Endothelial cell of umbilical vein (primary cell): ENCODE measurements around the gene IQCH. TPM values are rescaled to one million over a fixed set of nuclear protein-coding genes. Genes with fewer than 3 reads are reported as not detected.

Source experiments
- Bru-seq: library from RNA; stranded (reverse); fragments of 400-500 nt; gene quantifications from one replicate; lab custom pipeline; 2021; lab: Mats Ljungman, UMichigan
- BruChase-seq, 2 experiments: library from RNA; stranded (reverse); fragments of 400-500 nt; gene quantifications; one replicate each; lab custom pipeline; 2021; lab: Mats Ljungman, UMichigan
- BruUV-seq: library from RNA; stranded (reverse); fragments of 400-500 nt; replicated peaks from 2 replicates; lab custom pipeline; 2021; lab: Mats Ljungman, UMichigan
- CTCF ChIA-PET: fragments of 300-600, 350-600 bp; sonication (Branson Sonifier 250); formaldehyde crosslinking; loops from one replicate; lab custom pipeline; 2021; ENCODE audit warnings: antibody characterized with exemption, inconsistent platforms; lab: Charles Lee
- POLR2A ChIA-PET: fragments of 300-600, 350-600 bp; sonication (Branson Sonifier 250); formaldehyde crosslinking; loops from one replicate; lab custom pipeline; 2021; ENCODE audit warnings: antibody characterized with exemption, inconsistent platforms; lab: Charles Lee
- DNase-seq: peaks from one replicate; pipeline ENCODE4 v3.0.0-alpha.2; 2011; ENCODE audit warnings: low read depth, low spot score
- FAIRE-seq: peaks from 2 replicates; lab custom pipeline; 2011; peaks lifted over from hg19 to GRCh38; lab: Jason Lieb, UNC
- H2AFZ ChIP-seq: 2 replicates; pipeline ENCODE4 v1.6.0; 2012; ENCODE audit warnings: low read depth, low read length, control low read depth, inconsistent platforms
- H3K27ac ChIP-seq: 2 replicates; pipeline ENCODE4 v1.5.1; 2011; ENCODE audit warnings: low read depth, mild to moderate bottlenecking, control low read depth, low read length, moderate library complexity; ENCODE audit not compliant: insufficient read depth
- H3K27me3 ChIP-seq, 2 experiments: 2 replicates each; pipeline versions ENCODE4 v1.6.0 to v1.6.1; 2011; ENCODE audit warnings: low read length in 2 of 2, mixed read lengths in 1 of 2; ENCODE audit not compliant: control insufficient read depth in 2 of 2, insufficient read depth in 2 of 2
- H3K36me3 ChIP-seq, 2 experiments: 2 replicates in 1 of 2; 3 replicates in 1 of 2; pipeline ENCODE4 v1.5.1; 2011; ENCODE audit warnings: low read length in 2 of 2, mild to moderate bottlenecking in 1 of 2, moderate library complexity in 1 of 2; ENCODE audit not compliant: control insufficient read depth in 2 of 2, insufficient read depth in 2 of 2; ENCODE audit errors: extremely low read depth in 1 of 2
- H3K4me1 ChIP-seq: 3 replicates; pipeline ENCODE4 v1.5.1; 2011; ENCODE audit warnings: mild to moderate bottlenecking, low read length; ENCODE audit not compliant: control insufficient read depth, insufficient read depth; ENCODE audit errors: extremely low read depth
- H3K4me2 ChIP-seq: 2 replicates; pipeline ENCODE4 v1.6.1; 2011; ENCODE audit warnings: low read length, control low read depth, mixed read lengths; ENCODE audit not compliant: insufficient read depth
- H3K4me3 ChIP-seq, 3 experiments: fragments of 200-600 bp in 1 of 3; sonication (generic), shearing (Covaris generic) in 1 of 3; replicated peaks in 1 of 3; 2 replicates each; pipeline ENCODE4 v1.5.1; 2011 to 2016; ENCODE audit warnings: control low read depth in 3 of 3, low read length in 3 of 3, mild to moderate bottlenecking in 2 of 3, inconsistent platforms in 1 of 3, low read depth in 1 of 3, moderate library complexity in 1 of 3; ENCODE audit not compliant: insufficient read depth in 1 of 3
- H3K79me2 ChIP-seq: 2 replicates; pipeline ENCODE4 v1.6.0; 2012; ENCODE audit warnings: low read length, inconsistent platforms; ENCODE audit not compliant: control insufficient read depth, insufficient read depth
- H3K9ac ChIP-seq: replicated peaks from 2 replicates; pipeline ENCODE3; 2011; ENCODE audit warnings: low read length, control low read depth; ENCODE audit not compliant: insufficient read depth; ENCODE audit errors: extremely low read depth
- H3K9me1 ChIP-seq: replicated peaks from 3 replicates; pipeline ENCODE4 v1.6.0; 2011; ENCODE audit warnings: mild to moderate bottlenecking, low read length; ENCODE audit not compliant: control insufficient read depth, insufficient read depth; ENCODE audit errors: extremely low read depth
- H3K9me3 ChIP-seq: replicated peaks from 2 replicates; pipeline ENCODE4 v1.5.1; 2012; ENCODE audit warnings: low read length, inconsistent platforms; ENCODE audit not compliant: control insufficient read depth, insufficient read depth
- H4K20me1 ChIP-seq: replicated peaks from 2 replicates; pipeline ENCODE3; 2011; ENCODE audit warnings: mild to moderate bottlenecking, low read length; ENCODE audit not compliant: control insufficient read depth, insufficient read depth; ENCODE audit errors: extremely low read depth
- EZH2 ChIP-seq: IDR thresholded peaks from 2 replicates; pipeline ENCODE4 v1.6.1; 2012; ENCODE audit warnings: borderline replicate concordance, low read depth, mild to moderate bottlenecking, moderate library complexity, low read length, inconsistent platforms; ENCODE audit not compliant: severe bottlenecking
- FOS ChIP-seq: IDR thresholded peaks from 2 replicates; pipeline ENCODE4 v1.6.1; 2011; ENCODE audit warnings: mild to moderate bottlenecking, low read length, moderate library complexity, borderline replicate concordance; ENCODE audit not compliant: insufficient read depth
- GATA2 ChIP-seq: IDR thresholded peaks from 2 replicates; pipeline ENCODE4 v1.7.0; 2011; ENCODE audit warnings: low read depth, mild to moderate bottlenecking, moderate library complexity, mixed read lengths, low read length; ENCODE audit not compliant: insufficient read length, insufficient read depth
- JUN ChIP-seq: IDR thresholded peaks from 2 replicates; pipeline ENCODE4 v1.6.1; 2011; ENCODE audit warnings: borderline replicate concordance, low read depth; ENCODE audit not compliant: insufficient read length, insufficient read depth
- MYC ChIP-seq: IDR thresholded peaks from one replicate; pipeline ENCODE4 v1.6.1; 2011; ENCODE audit warnings: mild to moderate bottlenecking, low read depth, low read length
- POLR2A ChIP-seq: IDR thresholded peaks from 2 replicates; pipeline ENCODE4 v1.6.1; 2012; ENCODE audit warnings: low read depth, mild to moderate bottlenecking, control low read depth, low read length
- POLR2AphosphoS5 ChIP-seq: IDR thresholded peaks from 2 replicates; pipeline ENCODE4 v1.6.1; 2012; ENCODE audit warnings: low read depth, mild to moderate bottlenecking, control low read depth, low read length, moderate library complexity; ENCODE audit not compliant: insufficient read depth
- dilution Hi-C: fragments of 300-500 bp; cut with MboI; formaldehyde crosslinking; loops from one replicate; pipeline ENCODE4 v1.15.0; 2019; ENCODE audit warnings: low sequenced_read_pairs; ENCODE audit not compliant: extremely low pct_ligation_motif_present
- intact Hi-C: fragments of 100-400 bp; cut with micrococcal nuclease; formaldehyde crosslinking; loops from one replicate; pipeline ENCODE4 v1.10.0; 2022
- long read RNA-seq: library from polyadenylated mRNA; stranded (forward); transcript quantifications from one replicate; pipeline ENCODE4 v2.0.0, GENCODE V29; 2021
- polyA minus RNA-seq, 3 experiments: library from RNA; depleted of rRNA, polyadenylated mRNA; stranded (reverse); fragments of >200 nt; gene quantifications; 1 replicate in 1 of 3; 2 replicates in 2 of 3; pipeline ENCODE4 v1.2.3, GENCODE V29; 2011
- polyA plus RNA-seq, 4 experiments: library from polyadenylated mRNA; depleted of rRNA in 3 of 4; stranded (reverse) in 3 of 4; unstranded in 1 of 4; fragments of >200 nt; gene quantifications; 2 replicates each; pipeline versions ENCODE4 v1.2.1 to v1.2.3, GENCODE V29; 2011 to 2012; ENCODE audit warnings: missing spikeins in 1 of 4
- total RNA-seq: library from RNA; stranded (reverse); gene quantifications from 2 replicates; pipeline ENCODE4 v1.2.3, GENCODE V29; 2021
- TF ChIP-seq, protein P1 (sequence below), 2 donors: IDR thresholded peaks; 1 replicate in 1 of 2; 2 replicates in 1 of 2; pipeline ENCODE4 v1.5.1; 2011; ENCODE audit warnings: low read length in 2 of 2, mild to moderate bottlenecking in 2 of 2, moderate library complexity in 2 of 2, control low read depth in 1 of 2, inconsistent platforms in 1 of 2, low read depth in 1 of 2; ENCODE audit not compliant: insufficient read depth in 1 of 2; ENCODE audit errors: extremely low read depth in 1 of 2
- TF ChIP-seq, protein P2 (sequence below): IDR thresholded peaks from 2 replicates; pipeline ENCODE4 v1.6.1; 2011; ENCODE audit not compliant: insufficient read depth, insufficient read length

Gene IQCH
- total RNA-seq (0.51 and 2.6 TPM in 2 replicates), polyA plus RNA-seq (0.16 and 0.29 TPM in 2 replicates), polyA minus RNA-seq (1.1 and 3.2 TPM in 2 replicates), Bru-seq, nascent RNA (percentile 34 among the genes with signal in this experiment), BruChase-seq, experiment 1, labeled RNA remaining after a 6-hour chase (percentile 18 among the genes with signal in this experiment), BruChase-seq, experiment 2, labeled RNA remaining after a 2-hour chase (percentile 23 among the genes with signal in this experiment)
- polyA plus RNA-seq (2011; cell fraction: cytosol; rRNA removed), result 0.27 and 0.35 TPM in 2 replicates
- 0.88 and 0.95 TPM in 2 replicates for polyA plus RNA-seq (2011; cell fraction: nucleus; rRNA removed)
- 0.40 and 0.47 TPM in 2 replicates for polyA plus RNA-seq (2012)
- polyA minus RNA-seq (2011; cell fraction: cytosol; rRNA and poly(A)+ RNA removed), result 5.9 TPM
- polyA minus RNA-seq (2011; cell fraction: nucleus; rRNA and poly(A)+ RNA removed), result 2.9 and 6.4 TPM in 2 replicates
- long read RNA-seq, partial matches to known transcripts, result 0 of 2 reads
- long read RNA-seq, other reads (novel, unspliced or antisense), result 2 of 2 reads

DNA sequence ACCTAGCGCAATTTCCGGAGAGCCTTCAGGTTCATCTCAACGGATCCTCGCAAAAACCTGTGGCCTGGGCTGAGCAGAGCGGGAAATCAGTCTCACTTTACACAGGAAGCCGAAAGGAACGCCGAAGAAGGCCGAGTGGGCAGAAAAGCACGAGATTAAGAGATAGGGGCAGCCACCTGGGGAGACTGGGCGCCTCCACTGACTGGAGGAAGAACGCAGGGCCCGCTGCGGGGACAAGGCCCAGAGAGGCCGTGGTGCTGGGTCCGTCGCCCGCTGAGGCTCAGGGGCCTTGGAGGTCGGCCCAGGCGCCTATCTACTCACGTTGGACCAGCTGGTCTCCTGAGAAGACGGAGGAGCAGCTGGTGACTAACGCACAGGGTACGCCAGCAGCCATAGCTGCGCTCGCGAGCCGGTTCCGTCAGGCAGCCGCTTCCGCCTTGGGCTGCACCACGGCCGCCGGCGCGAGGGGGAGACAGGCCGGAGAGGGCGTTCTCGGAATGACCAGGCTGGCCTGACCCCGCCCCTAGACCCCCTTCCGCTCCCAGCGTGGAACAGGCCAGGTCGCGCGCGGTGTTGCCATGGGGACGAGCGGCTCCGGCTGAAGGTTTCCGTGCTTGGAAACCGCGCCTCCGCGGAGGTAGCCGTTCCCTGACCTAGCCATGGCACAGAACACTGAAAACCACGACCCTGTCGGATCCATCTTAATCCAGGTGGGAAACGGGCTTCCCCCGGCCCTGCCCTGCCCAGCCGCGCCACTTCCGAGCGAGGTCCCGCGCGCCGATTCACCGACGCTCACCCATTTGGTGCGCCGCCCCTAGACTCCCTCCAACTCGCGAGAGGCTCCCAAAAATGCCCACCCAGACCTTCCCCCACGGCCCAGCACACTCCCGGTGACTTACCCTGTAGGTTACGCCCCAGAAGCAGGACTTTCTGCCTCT is at the start of gene IQCH, which contains the start of gene AAGAB:
Gene IQCH (plus strand): TSS at position 549 of the 938 bp plus-strand sequence. CDS start 111 bp downstream, at position 660.
Gene AAGAB (minus strand): TSS at position 424 of the 938 bp plus-strand sequence. CDS start 30 bp downstream, at position 394.
- Histone ChIP-seq H3K27ac (peak within 1 kb of the TSS; percentile 93), H3K27me3 (no peaks in the 10 kb centered on the region), H3K9ac (peak within 1 kb of the TSS; percentile 98), H3K4me1 (peaks cover 7% of the 10 kb centered on the region), H3K4me2 (peak within 1 kb of the TSS; percentile 96), H3K79me2 (peaks cover 42% of the 10 kb centered on the region), H3K9me3 (no peaks in the 10 kb centered on the region), H3K36me3 (no peaks in the 10 kb centered on the region), H3K9me1 (no peaks in the 10 kb centered on the region), H3K4me3 (peak within 1 kb of the TSS; percentile 90 to 97 (median 95)), H2AFZ (peak within 1 kb of the TSS; percentile 84), H4K20me1 (no peaks in the 10 kb centered on the region)
- POLR2A ChIA-PET, result no interaction called here
- FAIRE-seq (peak; percentile 93), DNase-seq (peak; percentile 98)
- CTCF ChIA-PET, result interaction anchor here (1.0 to 1.2 kb wide), 3 partner anchors 14 to 46 kb away, joined by 3 read pairs; no protein-coding TSS in a partner anchor
- intact Hi-C loops, result loop anchor here (2.0 to 5.0 kb wide), 4 partner anchors 147 to 307 kb away; partner anchors contain the start of gene SMAD3
- BruUV-seq, result TSS peak; percentile 62
- dilution Hi-C loops, result no loop called here
- TF ChIP-seq JUN (no peak), POLR2AphosphoS5 (peak; percentile 98), FOS (peak; percentile 30), POLR2A (peak; percentile 84), EZH2 (peak; percentile 36), MYC (peak; percentile 11), GATA2 (peak; percentile 82)
- TF ChIP-seq, protein P1, sequence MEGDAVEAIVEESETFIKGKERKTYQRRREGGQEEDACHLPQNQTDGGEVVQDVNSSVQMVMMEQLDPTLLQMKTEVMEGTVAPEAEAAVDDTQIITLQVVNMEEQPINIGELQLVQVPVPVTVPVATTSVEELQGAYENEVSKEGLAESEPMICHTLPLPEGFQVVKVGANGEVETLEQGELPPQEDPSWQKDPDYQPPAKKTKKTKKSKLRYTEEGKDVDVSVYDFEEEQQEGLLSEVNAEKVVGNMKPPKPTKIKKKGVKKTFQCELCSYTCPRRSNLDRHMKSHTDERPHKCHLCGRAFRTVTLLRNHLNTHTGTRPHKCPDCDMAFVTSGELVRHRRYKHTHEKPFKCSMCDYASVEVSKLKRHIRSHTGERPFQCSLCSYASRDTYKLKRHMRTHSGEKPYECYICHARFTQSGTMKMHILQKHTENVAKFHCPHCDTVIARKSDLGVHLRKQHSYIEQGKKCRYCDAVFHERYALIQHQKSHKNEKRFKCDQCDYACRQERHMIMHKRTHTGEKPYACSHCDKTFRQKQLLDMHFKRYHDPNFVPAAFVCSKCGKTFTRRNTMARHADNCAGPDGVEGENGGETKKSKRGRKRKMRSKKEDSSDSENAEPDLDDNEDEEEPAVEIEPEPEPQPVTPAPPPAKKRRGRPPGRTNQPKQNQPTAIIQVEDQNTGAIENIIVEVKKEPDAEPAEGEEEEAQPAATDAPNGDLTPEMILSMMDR (IDR thresholded peaks at IDR 0.05; ENCODE audit: extremely low read depth in 1 of 2, insufficient read depth in 1 of 2, low read depth in 1 of 2, low read length in 2 of 2), result no peak
- TF ChIP-seq, protein P2, sequence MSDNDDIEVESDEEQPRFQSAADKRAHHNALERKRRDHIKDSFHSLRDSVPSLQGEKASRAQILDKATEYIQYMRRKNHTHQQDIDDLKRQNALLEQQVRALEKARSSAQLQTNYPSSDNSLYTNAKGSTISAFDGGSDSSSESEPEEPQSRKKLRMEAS, result peak; percentile 19
